CD8-positive, alpha-beta memory T cell (primary cell): ENCODE measurements around the gene TTLL8. TPM values are rescaled to one million over a fixed set of nuclear protein-coding genes. Genes with fewer than 3 reads are reported as not detected.

Experiments
- CTCF ChIA-PET: fragments of 350-600 bp; sonication (Branson Sonifier 250); formaldehyde crosslinking; loops from one replicate; lab custom pipeline; 2021; ENCODE audit warnings: antibody characterized with exemption; lab: Charles Lee
- POLR2A ChIA-PET: fragments of 350-600 bp; sonication (Branson Sonifier 250); formaldehyde crosslinking; loops from one replicate; lab custom pipeline; 2021; ENCODE audit warnings: antibody characterized with exemption; lab: Charles Lee
- DNase-seq, 5 donors: peaks; one replicate each; pipeline versions ENCODE4 v3.0.0 to v3.0.0-alpha.2; 2020 to 2022; ENCODE audit warnings: mixed read lengths in 1 of 5
- H3K27ac ChIP-seq: one replicate; pipeline ENCODE4 v1.7.0; 2013; ENCODE audit warnings: low read depth, mild to moderate bottlenecking, low read length, moderate library complexity
- H3K27me3 ChIP-seq: 2 replicates; pipeline ENCODE4 v1.7.0; 2013; ENCODE audit warnings: low read length, mild to moderate bottlenecking; ENCODE audit not compliant: insufficient read depth, poor library complexity, severe bottlenecking
- H3K36me3 ChIP-seq: 2 replicates; pipeline ENCODE4 v1.7.0; 2013; ENCODE audit warnings: mild to moderate bottlenecking, low read length, moderate library complexity; ENCODE audit not compliant: insufficient read depth
- H3K4me1 ChIP-seq: 2 replicates; pipeline ENCODE4 v1.7.0; 2013; ENCODE audit warnings: mild to moderate bottlenecking, low read length, moderate library complexity; ENCODE audit not compliant: insufficient read depth
- H3K4me3 ChIP-seq: 2 replicates; pipeline ENCODE4 v1.7.0; 2013; ENCODE audit warnings: mild to moderate bottlenecking, low read length
- H3K9me3 ChIP-seq: 2 replicates; pipeline ENCODE4 v1.7.0; 2013; ENCODE audit warnings: mild to moderate bottlenecking, low read length
- H3K27ac Mint-ChIP-seq, 8 donors: one replicate each; pipeline ENCODE4 v1.8.0; 2020 to 2021; ENCODE audit warnings: mixed read lengths in 8 of 8, mild to moderate bottlenecking in 6 of 8, inconsistent platforms in 3 of 8, moderate library complexity in 3 of 8
- H3K27me3 Mint-ChIP-seq, 2 donors: one replicate each; pipeline ENCODE4 v1.8.0; 2020 to 2021; ENCODE audit warnings: mixed read lengths in 2 of 2, mild to moderate bottlenecking in 1 of 2, moderate library complexity in 1 of 2
- H3K36me3 Mint-ChIP-seq, 3 donors: one replicate each; pipeline ENCODE4 v1.8.0; 2020 to 2021; ENCODE audit warnings: mixed read lengths in 3 of 3, inconsistent platforms in 1 of 3, mild to moderate bottlenecking in 1 of 3
- H3K4me1 Mint-ChIP-seq, 3 donors: one replicate each; pipeline ENCODE4 v1.8.0; 2020 to 2021; ENCODE audit warnings: mixed read lengths in 3 of 3, inconsistent platforms in 1 of 3, mild to moderate bottlenecking in 1 of 3
- H3K4me3 Mint-ChIP-seq, 7 donors: one replicate each; pipeline ENCODE4 v1.8.0; 2020 to 2021; ENCODE audit warnings: mixed read lengths in 7 of 7, mild to moderate bottlenecking in 6 of 7, moderate library complexity in 4 of 7, inconsistent platforms in 2 of 7
- H3K9me3 Mint-ChIP-seq, 5 donors: one replicate each; pipeline ENCODE4 v1.8.0; 2020 to 2022; ENCODE audit warnings: mixed read lengths in 5 of 5, mild to moderate bottlenecking in 3 of 5, moderate library complexity in 2 of 5, inconsistent platforms in 1 of 5
- polyA plus RNA-seq: library from polyadenylated mRNA; unstranded; fragments of 300-500 nt; fragmentation: Illumina TruSeq; gene quantifications from one replicate; pipeline ENCODE4 v1.2.3, GENCODE V29; 2021
- total RNA-seq, 2 experiments: library from RNA; stranded (reverse); gene quantifications; one replicate each; pipeline ENCODE4 v1.2.3, GENCODE V29; 2021

The TTLL8 gene
- total and polyA plus RNA-seq, 3 experiments from 2014 or later: not detected

DNA sequence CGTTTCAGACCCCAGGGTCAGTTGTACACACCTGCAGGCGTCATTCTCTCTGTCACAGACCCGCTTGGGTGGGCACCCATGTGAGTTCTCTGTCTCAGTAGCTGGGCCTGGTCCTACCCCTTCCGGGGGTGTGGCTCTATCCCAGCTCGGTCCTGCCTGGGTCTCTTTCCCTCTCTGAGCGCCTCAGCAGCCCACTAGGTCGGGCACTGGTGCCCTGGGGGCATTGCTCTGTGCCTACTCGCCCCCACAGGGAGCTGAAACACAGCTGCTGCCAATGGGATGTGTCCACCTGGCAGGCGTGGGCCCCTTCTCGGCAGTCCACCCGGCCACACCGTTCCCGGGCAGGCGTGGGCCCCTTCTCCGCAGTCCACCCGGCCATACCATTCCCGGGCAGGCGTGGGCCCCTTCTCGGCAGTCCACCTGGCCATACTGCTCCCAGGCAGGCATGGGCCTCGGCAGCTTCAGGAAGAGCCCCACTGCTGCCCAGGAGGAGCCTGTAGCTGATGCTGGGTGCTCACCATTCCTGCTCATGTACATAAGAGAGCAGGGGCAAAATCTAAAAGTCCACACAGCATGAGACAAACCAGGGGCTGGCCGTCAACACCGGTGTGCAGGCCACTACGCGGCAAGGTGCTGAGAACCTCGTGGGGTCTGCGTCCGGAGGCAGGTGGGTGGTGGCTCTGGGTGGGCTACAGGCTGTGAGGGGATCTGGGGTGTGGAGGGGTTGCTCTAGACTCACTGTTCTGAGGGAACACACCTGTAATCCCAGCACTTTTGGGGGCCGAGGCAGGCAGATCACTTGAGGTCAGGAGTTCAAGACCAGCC is 14.8 kb upstream of the TTLL8 start:
- no peak for DNase-seq
- ChIA-PET CTCF (no interaction called here), POLR2A (no interaction called here)
- peaks cover 0 to 3% of the 10 kb centered on the region in 2 donors for H3K27me3 Mint-ChIP-seq
- H3K4me1 Mint-ChIP-seq: no peaks in the 10 kb centered on the region
- no peak overlapping the region for H3K27ac ChIP-seq
- H3K4me3 Mint-ChIP-seq: no peak overlapping the region
- no peaks in the 10 kb centered on the region for H3K9me3 Mint-ChIP-seq
- H3K27ac Mint-ChIP-seq: peak overlapping the region in 1 of 8 donors; percentile 60
- no peaks in the 10 kb centered on the region for H3K27me3 ChIP-seq
- H3K36me3 ChIP-seq: no peaks in the 10 kb centered on the region
- no peaks in the 10 kb centered on the region for H3K9me3 ChIP-seq
- no peaks in the 10 kb centered on the region for H3K4me1 ChIP-seq
- no peaks in the 10 kb centered on the region for H3K36me3 Mint-ChIP-seq
- no peak overlapping the region for H3K4me3 ChIP-seq

GRCh38 chr22:50072167-50072555 is 14.1 kb upstream of the TTLL8 start:
- no peaks in the 10 kb centered on the region for H3K27me3 ChIP-seq
- no peak for DNase-seq
- ChIA-PET POLR2A (no interaction called here), CTCF (no interaction called here)
- H3K27ac Mint-ChIP-seq: no peak overlapping the region
- H3K27me3 Mint-ChIP-seq: peaks cover 0 to 3% of the 10 kb centered on the region in 2 donors
- H3K4me3 Mint-ChIP-seq: no peak overlapping the region
- no peaks in the 10 kb centered on the region for H3K9me3 ChIP-seq
- H3K4me1 Mint-ChIP-seq: no peaks in the 10 kb centered on the region
- H3K4me1 ChIP-seq: no peaks in the 10 kb centered on the region
- H3K36me3 Mint-ChIP-seq: no peaks in the 10 kb centered on the region
- no peak overlapping the region for H3K4me3 ChIP-seq
- no peaks in the 10 kb centered on the region for H3K36me3 ChIP-seq
- H3K27ac ChIP-seq: no peak overlapping the region
- H3K9me3 Mint-ChIP-seq: no peaks in the 10 kb centered on the region

DNA sequence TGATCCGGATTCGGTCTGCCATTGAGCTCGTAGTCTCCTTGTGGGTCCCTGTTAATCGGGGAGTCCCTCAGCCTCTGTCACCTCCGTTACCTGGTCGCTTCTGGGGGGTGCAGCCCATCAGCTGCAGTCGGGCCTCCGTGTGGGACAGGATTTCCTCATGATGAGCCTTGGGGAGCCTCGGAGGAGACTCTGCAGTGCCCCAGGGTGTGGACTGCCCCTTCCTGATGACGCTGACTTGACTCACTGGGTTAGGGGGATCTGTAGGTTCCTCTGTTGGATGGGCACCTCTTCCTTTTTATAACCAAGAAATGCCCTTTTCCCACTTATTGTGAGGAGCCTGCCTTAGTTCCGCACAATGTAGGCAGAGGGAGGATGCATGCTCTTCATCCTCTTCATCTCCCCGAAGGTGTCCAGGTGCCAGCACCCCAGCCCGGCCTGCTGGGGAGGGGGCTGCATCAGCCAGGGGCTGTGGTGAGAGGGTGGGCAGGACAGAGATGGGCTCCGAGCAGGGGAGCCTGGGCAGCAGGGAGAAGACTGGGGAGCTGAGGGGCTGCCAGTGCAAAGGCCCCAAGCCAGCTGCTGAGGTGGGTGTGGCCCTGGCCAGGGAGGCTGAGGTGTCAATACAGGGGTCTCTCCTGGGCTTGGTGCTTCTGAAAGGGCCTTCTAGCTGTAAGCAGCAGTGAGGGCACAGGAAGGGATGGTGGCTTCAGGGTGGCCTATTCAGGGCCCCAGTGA is 13.5 kb upstream of the TTLL8 start:
- Histone ChIP-seq H3K27ac (no peak overlapping the region), H3K4me1 (no peaks in the 10 kb centered on the region), H3K9me3 (no peaks in the 10 kb centered on the region), H3K4me3 (no peak overlapping the region), H3K36me3 (no peaks in the 10 kb centered on the region), H3K27me3 (no peaks in the 10 kb centered on the region)
- DNase-seq: no peak
- CTCF ChIA-PET: no interaction called here
- Mint-ChIP-seq H3K9me3 (no peaks in the 10 kb centered on the region), H3K36me3 (no peaks in the 10 kb centered on the region), H3K27me3 (peaks cover 0 to 3% of the 10 kb centered on the region in 2 donors), H3K4me3 (no peak overlapping the region), H3K27ac (no peak overlapping the region), H3K4me1 (no peaks in the 10 kb centered on the region)
- POLR2A ChIA-PET: no interaction called here

DNA sequence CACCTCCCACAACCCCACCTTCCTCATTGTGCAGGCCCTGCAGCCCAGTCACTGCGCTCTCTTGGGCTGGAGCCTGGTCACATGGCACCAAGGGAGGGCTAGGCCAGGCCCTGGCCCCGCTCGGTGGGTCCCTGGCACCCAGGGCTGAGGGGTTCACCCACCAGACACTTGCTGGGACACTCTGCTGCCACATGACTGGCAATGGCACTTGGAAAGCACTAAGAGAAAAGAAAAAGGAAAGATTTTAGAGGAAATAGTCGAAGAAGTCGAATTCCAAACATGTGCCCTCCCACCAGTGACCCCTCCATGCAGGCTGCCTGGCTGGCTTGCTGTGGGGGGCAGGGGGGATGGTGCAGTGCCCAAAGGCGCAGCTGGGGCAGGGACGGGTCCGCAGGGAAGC is 12.3 kb upstream of the TTLL8 start:
- H3K27me3 Mint-ChIP-seq: peaks cover 0 to 3% of the 10 kb centered on the region in 2 donors
- POLR2A ChIA-PET: no interaction called here
- Histone ChIP-seq H3K4me1 (no peaks in the 10 kb centered on the region), H3K36me3 (no peaks in the 10 kb centered on the region), H3K27me3 (no peaks in the 10 kb centered on the region), H3K9me3 (no peaks in the 10 kb centered on the region), H3K27ac (no peak overlapping the region), H3K4me3 (no peak overlapping the region)
- CTCF ChIA-PET: no interaction called here
- no peaks in the 10 kb centered on the region for H3K4me1 Mint-ChIP-seq
- DNase-seq: peak in 1 of 5 donors; percentile 3
- H3K27ac Mint-ChIP-seq: no peak overlapping the region
- H3K36me3 Mint-ChIP-seq: no peaks in the 10 kb centered on the region
- H3K9me3 Mint-ChIP-seq: no peaks in the 10 kb centered on the region
- H3K4me3 Mint-ChIP-seq: no peak overlapping the region

- H3K36me3 Mint-ChIP-seq: no peaks in the 10 kb centered on the region
- H3K27me3 Mint-ChIP-seq: peaks cover 0 to 3% of the 10 kb centered on the region in 2 donors
- no peaks in the 10 kb centered on the region for H3K4me1 ChIP-seq
- H3K4me3 Mint-ChIP-seq: no peak overlapping the region
- H3K4me1 Mint-ChIP-seq: no peaks in the 10 kb centered on the region
- ChIA-PET CTCF (no interaction called here), POLR2A (no interaction called here)
- H3K27me3 ChIP-seq: no peaks in the 10 kb centered on the region
- H3K4me3 ChIP-seq: no peak overlapping the region
- no peaks in the 10 kb centered on the region for H3K9me3 ChIP-seq
- peak in 1 of 5 donors; percentile 12 for DNase-seq
- H3K27ac ChIP-seq: no peak overlapping the region
- H3K27ac Mint-ChIP-seq: no peak overlapping the region
- H3K9me3 Mint-ChIP-seq: no peaks in the 10 kb centered on the region
- H3K36me3 ChIP-seq: no peaks in the 10 kb centered on the region
Measured at GRCh38 chr22:50068096-50068495, 10.0 kb upstream of the TTLL8 start.

DNA sequence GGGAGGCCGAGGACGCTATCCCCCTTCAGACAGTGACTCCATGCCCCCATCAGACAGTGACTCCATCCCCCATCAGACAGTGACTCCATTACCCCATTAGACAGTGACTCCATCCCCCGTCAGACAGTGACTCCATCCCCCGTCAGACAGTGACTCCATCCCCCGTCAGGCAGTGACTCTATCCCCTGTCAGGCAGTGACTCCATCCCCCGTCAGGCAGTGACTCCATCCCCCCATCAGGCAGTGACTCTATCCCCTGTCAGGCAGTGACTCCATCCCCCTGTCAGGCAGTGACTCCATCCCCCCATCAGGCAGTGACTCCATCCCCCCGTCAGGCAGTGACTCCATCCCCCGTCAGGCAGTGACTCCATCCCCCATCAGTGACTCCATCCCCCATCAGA is 9.1 kb upstream of the TTLL8 start:
- no peak overlapping the region for H3K27ac ChIP-seq
- no peaks in the 10 kb centered on the region for H3K4me1 ChIP-seq
- H3K36me3 Mint-ChIP-seq: no peaks in the 10 kb centered on the region
- DNase-seq: no peak
- H3K9me3 Mint-ChIP-seq: no peaks in the 10 kb centered on the region
- no peaks in the 10 kb centered on the region for H3K27me3 ChIP-seq
- H3K27me3 Mint-ChIP-seq: peaks cover 0 to 3% of the 10 kb centered on the region in 2 donors
- POLR2A ChIA-PET: no interaction called here
- no peaks in the 10 kb centered on the region for H3K4me1 Mint-ChIP-seq
- no peaks in the 10 kb centered on the region for H3K9me3 ChIP-seq
- H3K36me3 ChIP-seq: no peaks in the 10 kb centered on the region
- CTCF ChIA-PET: no interaction called here
- no peak overlapping the region for H3K27ac Mint-ChIP-seq
- no peak overlapping the region for H3K4me3 Mint-ChIP-seq
- no peak overlapping the region for H3K4me3 ChIP-seq

- no peaks in the 10 kb centered on the region for H3K36me3 Mint-ChIP-seq
- ChIA-PET POLR2A (no interaction called here), CTCF (no interaction called here)
- peaks cover 0 to 2% (median 0%) of the 10 kb centered on the region in 3 donors for H3K4me1 Mint-ChIP-seq
- no peak overlapping the region for H3K4me3 ChIP-seq
- H3K27ac ChIP-seq: no peak overlapping the region
- H3K9me3 ChIP-seq: no peaks in the 10 kb centered on the region
- no peaks in the 10 kb centered on the region for H3K36me3 ChIP-seq
- DNase-seq: no peak
- H3K27me3 Mint-ChIP-seq: peaks cover 5 to 7% of the 10 kb centered on the region in 2 donors
- H3K27me3 ChIP-seq: no peaks in the 10 kb centered on the region
- H3K27ac Mint-ChIP-seq: no peak overlapping the region
- H3K9me3 Mint-ChIP-seq: no peaks in the 10 kb centered on the region
- H3K4me3 Mint-ChIP-seq: no peak overlapping the region
- H3K4me1 ChIP-seq: no peaks in the 10 kb centered on the region
Measured at GRCh38 chr22:50064453-50064852, 6.4 kb upstream of the TTLL8 start.

GRCh38 chr22:50063589-50064393 is 5.7 kb upstream of the TTLL8 start:
- ChIA-PET CTCF (no interaction called here), POLR2A (no interaction called here)
- H3K27me3 ChIP-seq: no peaks in the 10 kb centered on the region
- Mint-ChIP-seq H3K27ac (no peak overlapping the region), H3K36me3 (no peaks in the 10 kb centered on the region), H3K4me1 (peaks cover 0 to 9% (median 0%) of the 10 kb centered on the region in 3 donors), H3K4me3 (no peak overlapping the region), H3K9me3 (no peaks in the 10 kb centered on the region), H3K27me3 (peaks cover 6 to 13% of the 10 kb centered on the region in 2 donors)
- H3K36me3 ChIP-seq: no peaks in the 10 kb centered on the region
- no peaks in the 10 kb centered on the region for H3K9me3 ChIP-seq
- no peaks in the 10 kb centered on the region for H3K4me1 ChIP-seq
- DNase-seq: no peak
- no peak overlapping the region for H3K4me3 ChIP-seq
- H3K27ac ChIP-seq: no peak overlapping the region
